GM12873 (cell line): ENCODE results near the gene SYNDIG1.

Experiments
- TF ChIP-seq, protein P1 (sequence below): IDR thresholded peaks from 2 replicates; pipeline ENCODE4 v1.5.1; 2012; ENCODE audit warnings: low read depth, mild to moderate bottlenecking, moderate library complexity, low read length, control low read depth; ENCODE audit not compliant: insufficient read depth; ENCODE audit errors: missing control alignments

The SYNDIG1 gene

GRCh38 chr20:24701027-24701426 is 231.6 kb downstream of the SYNDIG1 start:
- TF ChIP-seq, protein P1, sequence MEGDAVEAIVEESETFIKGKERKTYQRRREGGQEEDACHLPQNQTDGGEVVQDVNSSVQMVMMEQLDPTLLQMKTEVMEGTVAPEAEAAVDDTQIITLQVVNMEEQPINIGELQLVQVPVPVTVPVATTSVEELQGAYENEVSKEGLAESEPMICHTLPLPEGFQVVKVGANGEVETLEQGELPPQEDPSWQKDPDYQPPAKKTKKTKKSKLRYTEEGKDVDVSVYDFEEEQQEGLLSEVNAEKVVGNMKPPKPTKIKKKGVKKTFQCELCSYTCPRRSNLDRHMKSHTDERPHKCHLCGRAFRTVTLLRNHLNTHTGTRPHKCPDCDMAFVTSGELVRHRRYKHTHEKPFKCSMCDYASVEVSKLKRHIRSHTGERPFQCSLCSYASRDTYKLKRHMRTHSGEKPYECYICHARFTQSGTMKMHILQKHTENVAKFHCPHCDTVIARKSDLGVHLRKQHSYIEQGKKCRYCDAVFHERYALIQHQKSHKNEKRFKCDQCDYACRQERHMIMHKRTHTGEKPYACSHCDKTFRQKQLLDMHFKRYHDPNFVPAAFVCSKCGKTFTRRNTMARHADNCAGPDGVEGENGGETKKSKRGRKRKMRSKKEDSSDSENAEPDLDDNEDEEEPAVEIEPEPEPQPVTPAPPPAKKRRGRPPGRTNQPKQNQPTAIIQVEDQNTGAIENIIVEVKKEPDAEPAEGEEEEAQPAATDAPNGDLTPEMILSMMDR: no peak

DNA sequence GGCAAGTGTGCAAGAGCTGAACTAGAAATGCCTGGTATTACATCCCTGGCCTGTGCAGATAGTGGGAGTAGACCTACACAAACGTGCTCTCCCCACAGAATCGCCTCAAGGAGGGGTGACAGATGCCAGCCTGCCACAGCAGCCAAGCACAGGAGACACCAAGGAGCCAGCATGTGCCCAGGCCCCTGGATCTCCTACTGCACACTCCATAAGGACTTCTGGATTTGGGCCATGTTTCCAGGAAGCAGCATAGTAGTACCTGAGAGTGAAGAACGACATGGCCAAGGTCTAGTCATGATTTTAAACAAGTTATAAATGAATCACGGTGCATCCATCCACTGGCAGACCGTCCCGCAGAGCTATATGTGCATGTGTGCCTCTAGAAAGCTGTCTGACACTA is 232.2 kb downstream of the SYNDIG1 start:
- TF ChIP-seq, protein P1: no peak

DNA sequence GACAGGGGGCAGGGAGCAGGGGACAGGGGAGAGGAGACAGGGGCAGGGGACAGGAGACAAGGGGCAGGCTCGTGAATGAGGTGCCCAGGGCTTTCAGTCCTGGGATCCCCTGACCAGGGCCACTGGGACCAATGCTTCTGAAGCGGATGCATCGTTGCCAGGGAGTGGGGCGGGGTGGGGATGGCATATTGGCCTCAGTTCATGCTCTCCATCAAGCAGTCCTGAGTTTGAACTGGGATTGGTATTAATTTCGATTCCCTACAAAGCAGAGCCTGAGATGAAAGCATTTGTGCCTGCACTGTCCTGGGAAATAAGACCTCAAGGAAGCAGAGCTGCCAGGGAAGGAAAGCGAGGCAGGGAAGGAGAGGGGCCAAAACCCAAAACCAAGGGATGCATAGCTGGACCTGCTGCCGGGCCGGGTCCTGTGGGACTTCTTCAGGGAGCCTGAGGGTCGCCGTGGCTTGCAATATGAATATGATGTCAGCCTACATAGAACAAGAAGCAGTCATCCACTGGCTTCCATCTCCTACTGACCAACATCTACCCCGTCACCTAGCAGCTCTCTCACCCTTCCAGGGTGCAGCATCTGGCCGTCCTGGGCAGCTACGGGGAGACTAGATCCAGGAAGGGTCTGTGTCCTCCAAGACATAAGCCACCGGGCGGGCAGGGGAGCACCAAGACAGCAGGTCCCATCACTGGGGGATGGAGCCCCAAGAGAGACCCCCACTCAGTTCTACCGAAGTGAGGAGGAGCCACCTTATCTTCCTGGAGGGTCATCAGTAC is 233.3 kb downstream of the SYNDIG1 start:
- TF ChIP-seq, protein P1: no peak

- TF ChIP-seq, protein P1: no peak
These were observed 233.8 kb downstream of the SYNDIG1 start for GRCh38 chr20:24703284-24703610.

DNA sequence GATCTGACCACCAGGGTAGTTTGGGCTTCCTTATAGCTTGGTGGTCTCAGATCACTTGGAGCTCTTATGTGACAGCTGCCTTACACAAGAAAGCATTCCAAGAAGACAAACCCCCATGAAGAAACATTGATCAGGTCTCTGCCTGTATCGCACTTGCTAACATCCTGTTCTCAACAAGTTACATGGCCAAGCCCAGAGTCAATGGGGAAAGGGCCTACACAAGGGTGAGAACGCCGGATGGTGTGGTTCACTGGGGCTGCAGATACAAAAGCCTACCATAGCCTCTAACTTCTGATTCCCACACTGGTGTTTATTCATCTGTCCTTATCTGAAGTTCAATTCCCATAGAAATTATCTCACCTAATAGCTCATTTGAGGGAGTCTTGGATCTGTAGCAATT is 235.5 kb downstream of the SYNDIG1 start:
- TF ChIP-seq, protein P1: no peak

DNA sequence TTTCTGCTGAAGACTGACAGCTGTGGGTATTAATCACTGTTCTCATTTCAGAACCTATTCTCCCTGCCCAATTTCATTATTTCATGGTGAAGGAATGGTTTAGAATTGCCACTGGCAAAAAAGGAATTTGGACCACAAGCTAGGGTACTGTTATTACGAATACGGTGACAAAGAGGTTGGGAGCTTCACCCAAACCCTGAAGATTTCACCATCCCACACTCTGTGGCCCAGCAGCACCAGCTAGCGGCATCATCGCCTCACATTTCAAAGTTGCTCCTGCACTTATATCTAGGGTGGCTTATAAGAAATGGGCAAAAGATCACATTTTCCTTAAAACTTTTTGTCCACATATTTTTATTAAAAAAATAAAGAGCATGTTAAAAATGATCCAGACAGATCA is 236.1 kb downstream of the SYNDIG1 start:
- TF ChIP-seq, protein P1: no peak

GRCh38 chr20:24708411-24709295 is 239.2 kb downstream of the SYNDIG1 start:
- TF ChIP-seq, protein P1: no peak
